Duodenal mucosa (tissue), 2 donors: Measurements from ENCODE around the gene PDCD10.

Source experiments
- H3K27ac ChIP-seq: one replicate; pipeline ENCODE4 v1.7.0; 2013; ENCODE audit warnings: low read depth, low read length
- H3K27me3 ChIP-seq, 2 donors: one replicate each; pipeline ENCODE4 v1.7.0; 2013; ENCODE audit warnings: low read length in 2 of 2, control low read depth in 1 of 2; ENCODE audit not compliant: insufficient read depth in 2 of 2, control insufficient read depth in 1 of 2
- H3K36me3 ChIP-seq, 2 donors: one replicate each; pipeline ENCODE4 v1.7.0; 2013; ENCODE audit warnings: low read length in 2 of 2, control low read depth in 1 of 2; ENCODE audit not compliant: insufficient read depth in 2 of 2, control insufficient read depth in 1 of 2
- H3K4me1 ChIP-seq, 2 donors: one replicate each; pipeline ENCODE4 v1.7.0; 2013; ENCODE audit warnings: low read length in 2 of 2, control low read depth in 1 of 2; ENCODE audit not compliant: insufficient read depth in 2 of 2, control insufficient read depth in 1 of 2
- H3K4me3 ChIP-seq, 2 donors: one replicate each; pipeline ENCODE4 v1.7.0; 2013; ENCODE audit warnings: low read length in 2 of 2, low read depth in 1 of 2
- H3K9ac ChIP-seq, 2 donors: one replicate each; pipeline ENCODE4 v1.7.0; 2013; ENCODE audit warnings: low read length in 2 of 2, low read depth in 1 of 2
- H3K9me3 ChIP-seq, 2 donors: one replicate each; pipeline ENCODE4 v1.7.0; 2013; ENCODE audit warnings: low read length in 2 of 2, control low read depth in 1 of 2; ENCODE audit not compliant: control insufficient read depth in 1 of 2

PDCD10 gene

DNA sequence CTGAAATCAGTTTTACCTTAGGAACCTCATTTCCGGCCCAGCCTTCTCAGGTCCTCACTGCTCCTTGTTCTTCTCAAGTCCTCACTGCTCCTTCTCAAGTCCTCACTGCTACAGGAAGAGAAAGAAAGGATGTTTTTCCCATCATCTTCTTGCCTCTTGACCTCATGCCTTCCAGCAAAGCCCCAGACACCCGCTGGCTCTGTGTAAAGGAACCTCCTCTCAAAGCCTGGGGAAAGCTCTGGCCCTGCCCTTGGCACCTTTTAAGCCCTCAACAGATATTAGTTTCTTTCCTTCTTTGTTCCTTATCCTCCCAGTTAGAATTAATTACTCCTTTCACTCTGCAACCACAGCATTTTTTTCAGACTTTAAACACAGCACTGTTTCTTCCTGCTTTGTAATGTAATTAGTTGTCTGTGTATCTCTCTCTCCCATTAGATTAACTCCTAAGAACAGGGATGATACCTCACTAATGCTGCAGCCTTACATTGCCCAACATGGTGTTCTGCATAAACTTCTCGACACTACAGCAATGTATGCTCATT is 76.9 kb downstream of the PDCD10 start:
- no peaks in the 10 kb centered on the region for H3K36me3 ChIP-seq
- H3K9ac ChIP-seq, result no peak overlapping the region
- H3K4me1 ChIP-seq, result peaks cover 12 to 13% of the 10 kb centered on the region in 2 donors
- no peak overlapping the region for H3K27ac ChIP-seq
- no peaks in the 10 kb centered on the region for H3K27me3 ChIP-seq
- H3K9me3 ChIP-seq, result peaks cover 0 to 4% of the 10 kb centered on the region in 2 donors
- peak overlapping the region in 1 of 2 donors; percentile 38 for H3K4me3 ChIP-seq

DNA sequence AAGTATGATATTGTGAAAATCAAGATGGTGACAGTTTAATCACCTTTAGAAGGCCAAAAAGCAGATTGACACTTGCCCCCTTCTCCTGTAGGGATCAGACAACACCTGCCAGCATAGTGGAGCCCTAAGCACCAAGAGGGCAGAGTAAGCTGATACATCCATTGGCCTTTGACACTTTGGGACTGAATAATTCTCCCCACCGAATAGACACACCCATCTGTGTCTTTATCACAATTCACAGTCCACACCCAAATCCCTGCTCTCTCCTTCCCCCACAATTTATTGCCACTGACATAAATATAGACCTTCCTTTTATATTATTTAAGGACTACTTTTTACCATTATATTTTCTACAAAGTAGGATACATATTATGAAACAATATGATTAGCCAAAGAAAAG is 77.9 kb downstream of the PDCD10 start:
- no peak overlapping the region for H3K4me3 ChIP-seq
- H3K4me1 ChIP-seq, result peaks cover 12 to 13% of the 10 kb centered on the region in 2 donors
- H3K27me3 ChIP-seq, result no peaks in the 10 kb centered on the region
- no peak overlapping the region for H3K9ac ChIP-seq
- H3K27ac ChIP-seq, result no peak overlapping the region
- H3K36me3 ChIP-seq, result no peaks in the 10 kb centered on the region
- H3K9me3 ChIP-seq, result peaks cover 0 to 4% of the 10 kb centered on the region in 2 donors

DNA sequence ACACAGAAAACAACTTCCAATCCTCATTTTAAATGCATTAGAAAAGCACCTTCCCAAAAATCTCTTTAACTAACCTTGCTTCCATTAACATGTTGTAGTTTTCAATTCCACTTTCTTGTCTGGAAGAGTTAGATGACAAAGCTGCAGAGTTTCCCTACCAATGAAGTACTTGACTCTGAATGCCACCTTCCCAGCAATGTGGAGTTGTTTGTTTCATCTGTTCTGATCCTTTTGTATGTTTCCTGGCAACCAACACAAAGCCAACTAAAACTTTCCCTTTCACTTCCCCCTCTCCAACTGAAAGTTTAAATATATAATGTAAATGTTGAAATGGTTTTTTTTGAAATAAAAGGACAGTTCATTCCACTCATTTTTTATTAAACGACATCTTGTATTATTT is 80.9 kb downstream of the PDCD10 start, which contains the start of gene WDR49:
Gene WDR49, minus strand, starts transcription at position 183 of the 400 bp plus-strand sequence. CDS start 517 bp downstream, outside the sequence.
- H3K9me3 ChIP-seq, result peaks cover 0 to 4% of the 10 kb centered on the region in 2 donors
- H3K4me3 ChIP-seq, result peak within 1 kb of the TSS in 1 of 2 donors; percentile 34
- H3K4me1 ChIP-seq, result peaks cover 29 to 31% of the 10 kb centered on the region in 2 donors
- no peaks in the 10 kb centered on the region for H3K36me3 ChIP-seq
- no peak within 1 kb of the TSS for H3K27ac ChIP-seq
- H3K27me3 ChIP-seq, result no peaks in the 10 kb centered on the region
- H3K9ac ChIP-seq, result no peak within 1 kb of the TSS

DNA sequence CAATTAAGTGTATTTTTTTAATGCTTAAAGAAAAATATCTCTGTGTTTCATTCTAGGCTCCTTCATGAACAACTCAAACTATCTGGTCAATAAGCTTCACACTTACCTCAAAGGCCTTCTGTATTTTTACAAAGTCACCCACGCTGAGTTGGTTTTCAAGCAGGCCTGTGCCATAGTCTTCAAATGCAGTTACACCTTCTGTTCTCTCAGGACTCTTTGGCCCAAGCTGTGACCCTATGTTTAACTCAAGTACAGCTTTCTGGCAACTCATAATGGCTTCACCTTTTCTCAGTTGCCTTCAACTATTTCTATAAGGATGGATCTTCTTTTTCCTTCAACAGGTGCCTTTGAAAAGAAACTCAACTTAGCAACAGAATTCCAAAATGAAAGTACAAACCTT is 81.5 kb downstream of the PDCD10 start:
- Histone ChIP-seq H3K27ac (no peak overlapping the region), H3K4me3 (peak overlapping the region in 1 of 2 donors; percentile 34), H3K4me1 (peaks cover 29% of the 10 kb centered on the region in 2 donors)

DNA sequence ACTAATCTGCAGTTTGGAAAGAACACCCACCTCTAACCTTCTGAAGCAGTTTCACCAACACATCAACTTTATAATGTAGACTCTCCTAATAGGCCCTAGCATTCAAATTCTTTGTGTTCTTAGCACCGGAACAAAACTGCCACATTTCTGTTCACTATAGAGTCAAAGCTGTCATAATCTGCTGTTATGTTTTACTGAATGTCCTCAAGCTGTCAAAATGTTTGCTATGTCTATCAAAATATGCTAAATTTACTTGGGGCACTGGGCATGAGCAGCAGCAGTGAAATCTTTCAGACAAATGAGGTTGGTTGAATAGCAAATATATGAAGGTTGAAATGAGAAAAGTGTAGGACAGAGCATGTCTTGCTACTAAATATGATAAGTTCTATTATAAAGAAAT is 82.9 kb downstream of the PDCD10 start:
- Histone ChIP-seq H3K9me3 (peaks cover 0 to 4% of the 10 kb centered on the region in 2 donors), H3K36me3 (no peaks in the 10 kb centered on the region), H3K27ac (no peak overlapping the region), H3K4me3 (no peak overlapping the region), H3K27me3 (no peaks in the 10 kb centered on the region), H3K9ac (no peak overlapping the region), H3K4me1 (peaks cover 18 to 21% of the 10 kb centered on the region in 2 donors)

More for the DNA sequence above, 81.5 kb downstream of the PDCD10 start:
- no peaks in the 10 kb centered on the region for H3K36me3 ChIP-seq
- H3K9me3 ChIP-seq, result peaks cover 0 to 4% of the 10 kb centered on the region in 2 donors
- H3K27me3 ChIP-seq, result no peaks in the 10 kb centered on the region
- no peak overlapping the region for H3K9ac ChIP-seq

GRCh38 chr3:167650459-167650858 is 84.2 kb downstream of the PDCD10 start:
- Histone ChIP-seq H3K9me3 (peaks cover 0 to 4% of the 10 kb centered on the region in 2 donors), H3K36me3 (no peaks in the 10 kb centered on the region), H3K4me1 (peaks cover 17 to 18% of the 10 kb centered on the region in 2 donors), H3K4me3 (no peak overlapping the region), H3K9ac (no peak overlapping the region), H3K27me3 (no peaks in the 10 kb centered on the region), H3K27ac (no peak overlapping the region)

DNA sequence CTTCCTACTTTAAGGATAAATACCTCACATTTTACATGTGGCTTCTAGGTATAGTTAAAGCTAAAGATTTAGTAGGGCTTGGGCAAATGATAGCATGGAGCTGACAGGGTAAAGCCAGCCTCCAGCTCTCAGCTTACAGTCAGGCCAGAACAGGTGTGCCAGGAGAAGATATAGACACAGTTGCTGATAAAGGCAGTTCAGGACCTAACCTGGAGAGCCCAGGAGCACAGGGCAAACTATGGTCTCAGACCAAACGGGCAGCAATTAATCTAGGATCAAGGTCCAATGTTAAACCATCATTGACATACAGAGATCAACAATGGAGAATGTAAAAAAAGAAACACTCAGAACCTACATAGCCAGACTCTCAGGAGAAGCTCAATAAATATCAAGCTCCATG is 84.9 kb downstream of the PDCD10 start:
- H3K27ac ChIP-seq, result no peak overlapping the region
- H3K27me3 ChIP-seq, result no peaks in the 10 kb centered on the region
- peaks cover 0 to under 1% of the 10 kb centered on the region in 2 donors for H3K9me3 ChIP-seq
- H3K4me3 ChIP-seq, result no peak overlapping the region
- peaks cover 17 to 18% of the 10 kb centered on the region in 2 donors for H3K4me1 ChIP-seq
- no peaks in the 10 kb centered on the region for H3K36me3 ChIP-seq
- no peak overlapping the region for H3K9ac ChIP-seq

GRCh38 chr3:167644611-167645010 is 90.1 kb downstream of the PDCD10 start:
- Histone ChIP-seq H3K27me3 (no peaks in the 10 kb centered on the region), H3K36me3 (no peaks in the 10 kb centered on the region), H3K9me3 (peaks cover 0 to 5% of the 10 kb centered on the region in 2 donors), H3K27ac (no peak overlapping the region), H3K9ac (no peak overlapping the region), H3K4me3 (no peak overlapping the region), H3K4me1 (peaks cover 7 to 8% of the 10 kb centered on the region in 2 donors)
